Measurements from ENCODE around the gene TPBG. TPM values are rescaled to one million over a fixed set of nuclear protein-coding genes. Genes with fewer than 3 reads are reported as not detected.

TPBG gene
- 34.6 and 101 TPM in 2 replicates for total RNA-seq (ENCODE audit: low replicate concordance)

DNA sequence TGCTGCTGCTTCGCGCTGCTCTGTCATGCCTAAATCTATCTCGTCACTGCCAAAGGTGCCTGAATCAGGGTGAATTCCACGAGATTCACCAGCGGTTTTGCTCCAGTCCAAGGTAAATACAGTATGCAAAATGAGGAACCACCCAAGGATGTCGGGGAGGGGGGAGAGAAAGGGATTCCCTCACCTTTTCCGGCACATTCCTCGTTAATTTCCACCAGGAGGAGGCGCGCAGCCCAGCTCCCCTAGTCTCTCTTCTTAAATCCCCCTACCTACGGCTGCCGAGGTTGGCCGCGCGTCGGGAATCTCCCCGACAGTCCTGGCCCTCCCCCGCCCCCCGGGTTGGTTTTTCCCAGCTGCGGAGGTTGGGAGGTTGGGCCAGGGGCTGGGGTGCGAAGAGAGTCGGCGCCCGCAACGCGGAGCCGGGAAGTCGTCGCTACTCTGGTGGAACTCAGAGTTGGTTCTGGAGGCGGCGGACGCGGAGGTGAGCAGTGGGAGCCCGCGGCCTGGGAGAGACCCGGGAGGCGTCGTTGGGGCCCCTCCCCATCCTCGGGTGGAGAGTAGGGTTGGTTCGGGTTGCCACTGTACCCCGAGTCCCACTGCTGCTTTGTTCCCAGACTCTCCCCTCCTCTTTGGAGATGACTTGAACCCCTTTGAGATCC is at the start of gene TPBG:
Gene TPBG, plus strand, starts transcription at position 390 of the 659 bp plus-strand sequence. CDS start 1,145 bp downstream, outside the sequence.
- peak; percentile 90 for DNase-seq (ENCODE audit: low read depth)
- H3K4me3 ChIP-seq (ENCODE audit: low read depth, low read length): peak within 1 kb of the TSS; percentile 84
- peak; percentile 42 for TF ChIP-seq CTCF (IDR thresholded peaks at IDR 0.05; ENCODE audit: insufficient read depth, low read length)

DNA sequence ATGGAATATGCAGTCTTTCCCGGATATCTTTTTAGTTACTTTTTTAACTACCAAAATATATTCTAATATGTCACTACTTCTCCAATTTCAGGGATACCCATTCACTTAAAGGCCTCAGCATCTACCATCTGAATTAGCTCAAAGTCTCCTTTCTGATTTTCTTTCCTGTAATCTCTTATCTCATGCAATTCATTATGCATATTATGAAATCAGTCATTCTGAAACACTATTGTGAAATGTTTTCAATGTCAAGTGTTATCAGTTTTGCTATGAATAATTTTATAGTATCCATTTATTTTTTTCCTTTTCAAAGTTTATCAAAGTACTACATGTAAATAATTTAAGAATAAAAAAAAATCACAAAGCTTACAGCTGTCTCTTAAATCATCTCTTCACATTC is 41.2 kb upstream of the TPBG start:
- TF ChIP-seq CTCF (IDR thresholded peaks at IDR 0.05; ENCODE audit: insufficient read depth, low read length): no peak
- DNase-seq (ENCODE audit: low read depth): peak; percentile 42
- H3K4me3 ChIP-seq (ENCODE audit: low read depth, low read length): no peak overlapping the region

GRCh38 chr6:82329766-82330165 is 33.9 kb upstream of the TPBG start:
- no peak for DNase-seq (ENCODE audit: low read depth)
- TF ChIP-seq CTCF (IDR thresholded peaks at IDR 0.05; ENCODE audit: insufficient read depth, low read length): no peak
- H3K4me3 ChIP-seq (ENCODE audit: low read depth, low read length): no peak overlapping the region

GRCh38 chr6:82330171-82330804 is 33.3 kb upstream of the TPBG start:
- TF ChIP-seq CTCF (IDR thresholded peaks at IDR 0.05; ENCODE audit: insufficient read depth, low read length): no peak
- no peak overlapping the region for H3K4me3 ChIP-seq (ENCODE audit: low read depth, low read length)
- no peak for DNase-seq (ENCODE audit: low read depth)

GRCh38 chr6:82331031-82331773 is 32.4 kb upstream of the TPBG start:
- peak; percentile 44 for TF ChIP-seq CTCF (IDR thresholded peaks at IDR 0.05; ENCODE audit: insufficient read depth, low read length)
- no peak overlapping the region for H3K4me3 ChIP-seq (ENCODE audit: low read depth, low read length)
- peak; percentile 68 for DNase-seq (ENCODE audit: low read depth)

DNA sequence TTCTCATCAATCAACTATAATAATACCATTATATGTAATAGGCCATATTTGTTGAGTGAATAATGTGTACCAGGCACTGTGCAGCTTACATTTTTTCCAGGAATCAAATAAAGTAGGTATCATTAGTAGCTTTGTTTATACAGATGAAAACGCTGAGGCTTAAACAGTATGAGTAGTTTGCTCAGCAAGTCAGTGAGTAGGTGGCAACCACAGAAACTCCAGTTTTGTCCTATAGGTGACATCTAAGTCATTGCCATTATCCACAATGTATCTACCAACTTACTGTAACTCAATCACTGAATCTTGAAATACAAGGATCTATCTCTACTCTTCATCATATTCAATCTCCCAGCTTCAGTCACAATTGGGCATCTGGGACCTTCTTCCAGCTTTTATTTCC is 29.8 kb upstream of the TPBG start:
- no peak overlapping the region for H3K4me3 ChIP-seq (ENCODE audit: low read depth, low read length)
- no peak for TF ChIP-seq CTCF (IDR thresholded peaks at IDR 0.05; ENCODE audit: insufficient read depth, low read length)
- no peak for DNase-seq (ENCODE audit: low read depth)

Measured in fibroblast of the aortic adventitia (primary cell).